Spinal cord (tissue), 10 donors: ENCODE data around the gene COX15. TPM values are rescaled to one million over a fixed set of nuclear protein-coding genes. Genes with fewer than 3 reads are reported as not detected.
A peak's percentile ranks its signal among the peaks of the same experiment; 100 is the strongest.

Experiments
- DNase-seq, 6 donors: peaks; one replicate each; pipeline versions ENCODE4 v3.0.0 to v3.0.0-alpha.2; 2013 to 2015; ENCODE audit warnings: low spot score in 6 of 6, low read depth in 4 of 6
- H3K27ac ChIP-seq: one replicate; pipeline ENCODE4 v1.5.1; 2013; ENCODE audit warnings: low read depth, low read length, control low read depth
- H3K27me3 ChIP-seq: one replicate; pipeline ENCODE4 v1.6.1; 2013; ENCODE audit warnings: low read length; ENCODE audit not compliant: control insufficient read depth, insufficient read depth
- H3K36me3 ChIP-seq: one replicate; pipeline ENCODE4 v1.6.1; 2013; ENCODE audit warnings: low read length; ENCODE audit not compliant: control insufficient read depth, insufficient read depth
- H3K4me1 ChIP-seq: one replicate; pipeline ENCODE4 v1.6.1; 2013; ENCODE audit warnings: low read length; ENCODE audit not compliant: control insufficient read depth, insufficient read depth
- H3K4me3 ChIP-seq: one replicate; pipeline ENCODE4 v1.5.1; 2013; ENCODE audit warnings: low read depth, low read length, control low read depth
- H3K9me3 ChIP-seq: one replicate; pipeline ENCODE4 v1.6.1; 2013; ENCODE audit warnings: low read length; ENCODE audit not compliant: control insufficient read depth, insufficient read depth
- WGBS: methylation state at CpG from one replicate; pipeline ENCODE4 v1.1.5; 2013; ENCODE audit warnings: missing lambda C conversion rate; ENCODE audit not compliant: insufficient coverage; 5-methylcytosine and 5-hydroxymethylcytosine counted together
- long read RNA-seq, 4 donors: transcript quantifications; one replicate each; lab custom pipeline, GENCODE V29; 2026
- polyA plus RNA-seq, 2 donors: library from polyadenylated mRNA; unstranded; fragments of 120-200 nt; gene quantifications; one replicate each; pipeline ENCODE4 v1.2.1, GENCODE V29; 2013; ENCODE audit not compliant: insufficient read length in 2 of 2
- total RNA-seq, 2 donors: library from RNA; depleted of rRNA in 1 of 2; stranded (reverse); fragments of 120-200 nt in 1 of 2; fragments of >200 nt in 1 of 2; gene quantifications; one replicate each; pipeline versions ENCODE4 v1.2.3 to v1.2.4, GENCODE V29; 2013 to 2014
- donor health status: healthy.

COX15 gene
- total RNA-seq (10 to 100 TPM; 37.8 to 42.0 TPM), polyA plus RNA-seq (10 to 100 TPM; 41.2 to 44.1 TPM)
- long read RNA-seq, donor 1, transcript COX15-201 (9 exons, 2,356 nt): major isoform, 6 of 9 reads
- long read RNA-seq, donor 1, partial matches to known transcripts: 0 of 9 reads
- long read RNA-seq, donor 1, other reads (novel, unspliced or antisense): 0 of 9 reads
- long read RNA-seq, donor 2, partial matches to known transcripts: 5 of 6 reads
- long read RNA-seq, donor 2, other reads (novel, unspliced or antisense): 0 of 6 reads
- long read RNA-seq, donor 3, partial matches to known transcripts: 0 of 2 reads
- long read RNA-seq, donor 3, other reads (novel, unspliced or antisense): 0 of 2 reads
- long read RNA-seq, donor 4, partial matches to known transcripts: 0 of 2 reads
- long read RNA-seq, donor 4, other reads (novel, unspliced or antisense): 0 of 2 reads

- Histone ChIP-seq H3K27ac (peak within 1 kb of the TSS; percentile 89), H3K27me3 (no peaks in the 10 kb centered on the region), H3K4me3 (peak within 1 kb of the TSS; percentile 91), H3K9me3 (no peaks in the 10 kb centered on the region), H3K4me1 (peaks cover 9% of the 10 kb centered on the region), H3K36me3 (peaks cover 7% of the 10 kb centered on the region)
- DNase-seq: peak; percentile 92 to 99 (median 96)
- WGBS: 0% methylated on average over 72 of the region's 73 CpGs
Observed at GRCh38 chr10:99732033-99732842, at the start of gene COX15, which contains the start of gene CUTC. Gene COX15, minus strand, starts transcription at chr10:99732127. Its CDS starts 78 bp downstream, at chr10:99732049. Gene CUTC, plus strand, starts transcription at chr10:99732234. Its CDS starts 115 bp downstream, at chr10:99732349.

GRCh38 chr10:99779335-99779734 lies 47.4 kb upstream of the COX15 start:
- Histone ChIP-seq H3K9me3 (no peaks in the 10 kb centered on the region), H3K4me1 (no peaks in the 10 kb centered on the region), H3K27ac (peak overlapping the region; percentile 25), H3K27me3 (no peaks in the 10 kb centered on the region), H3K36me3 (no peaks in the 10 kb centered on the region), H3K4me3 (no peak overlapping the region)
- no peak for DNase-seq
- 40% methylated on average over 1 of the region's 4 CpGs for WGBS

- WGBS: no CpG with 5 or more reads among the region's 1 CpG
- no peak overlapping the region for H3K4me3 ChIP-seq
- H3K4me1 ChIP-seq: no peaks in the 10 kb centered on the region
- no peaks in the 10 kb centered on the region for H3K36me3 ChIP-seq
- DNase-seq: no peak
- no peaks in the 10 kb centered on the region for H3K27me3 ChIP-seq
- peaks cover 3% of the 10 kb centered on the region for H3K9me3 ChIP-seq
- H3K27ac ChIP-seq: no peak overlapping the region
Observed at GRCh38 chr10:99777918-99778714, 46.2 kb upstream of the COX15 start.

- no peaks in the 10 kb centered on the region for H3K36me3 ChIP-seq
- no peaks in the 10 kb centered on the region for H3K27me3 ChIP-seq
- no peaks in the 10 kb centered on the region for H3K4me1 ChIP-seq
- DNase-seq: no peak
- peaks cover 3% of the 10 kb centered on the region for H3K9me3 ChIP-seq
- H3K4me3 ChIP-seq: no peak overlapping the region
- H3K27ac ChIP-seq: no peak overlapping the region
Observed at GRCh38 chr10:99775850-99776249, 43.9 kb upstream of the COX15 start.

- Histone ChIP-seq H3K4me3 (no peak overlapping the region), H3K4me1 (no peaks in the 10 kb centered on the region), H3K27ac (no peak overlapping the region), H3K27me3 (no peaks in the 10 kb centered on the region), H3K9me3 (peaks cover 3% of the 10 kb centered on the region), H3K36me3 (no peaks in the 10 kb centered on the region)
- no peak for DNase-seq
- 83% methylated on average over 1 of the region's 4 CpGs for WGBS
Observed at GRCh38 chr10:99770408-99771045, 38.6 kb upstream of the COX15 start.

GRCh38 chr10:99769706-99770105 lies 37.8 kb upstream of the COX15 start:
- no peak for DNase-seq
- Histone ChIP-seq H3K4me1 (no peaks in the 10 kb centered on the region), H3K9me3 (peaks cover 3% of the 10 kb centered on the region), H3K36me3 (no peaks in the 10 kb centered on the region), H3K27ac (no peak overlapping the region), H3K27me3 (no peaks in the 10 kb centered on the region), H3K4me3 (no peak overlapping the region)
- 83% methylated on average over 3 of the region's 5 CpGs for WGBS

GRCh38 chr10:99768556-99768955 lies 36.6 kb upstream of the COX15 start:
- Histone ChIP-seq H3K9me3 (no peaks in the 10 kb centered on the region), H3K4me1 (no peaks in the 10 kb centered on the region), H3K4me3 (no peak overlapping the region), H3K36me3 (no peaks in the 10 kb centered on the region), H3K27me3 (no peaks in the 10 kb centered on the region), H3K27ac (no peak overlapping the region)
- WGBS: 15% methylated on average over 1 of the region's 2 CpGs
- DNase-seq: peak in 1 of 6 donors; percentile 17

GRCh38 chr10:99767901-99768300 lies 36.0 kb upstream of the COX15 start:
- H3K4me3 ChIP-seq: no peak overlapping the region
- H3K36me3 ChIP-seq: no peaks in the 10 kb centered on the region
- H3K27me3 ChIP-seq: no peaks in the 10 kb centered on the region
- no peak for DNase-seq
- H3K27ac ChIP-seq: no peak overlapping the region
- WGBS: 100% methylated on average over 1 of the region's 5 CpGs
- no peaks in the 10 kb centered on the region for H3K4me1 ChIP-seq
- no peaks in the 10 kb centered on the region for H3K9me3 ChIP-seq

- no peaks in the 10 kb centered on the region for H3K9me3 ChIP-seq
- no peaks in the 10 kb centered on the region for H3K4me1 ChIP-seq
- WGBS: 87% methylated on average over 3 of the region's 8 CpGs
- DNase-seq: no peak
- no peak overlapping the region for H3K4me3 ChIP-seq
- no peak overlapping the region for H3K27ac ChIP-seq
- no peaks in the 10 kb centered on the region for H3K27me3 ChIP-seq
- no peaks in the 10 kb centered on the region for H3K36me3 ChIP-seq
Observed at GRCh38 chr10:99766302-99766681, 34.4 kb upstream of the COX15 start.
